GM12872 (cell line): ENCODE measurements around the gene LCN10.

ENCODE experiments used
- CTCF ChIP-seq: IDR thresholded peaks from 3 replicates; pipeline ENCODE4 v1.5.1; 2011; ENCODE audit warnings: low read depth, mild to moderate bottlenecking, low read length, moderate library complexity; ENCODE audit not compliant: insufficient read depth

LCN10 gene

GRCh38 chr9:136753371-136754058 is 10.8 kb upstream of the LCN10 start:
- TF ChIP-seq CTCF, result no peak

- no peak for TF ChIP-seq CTCF
Measured at GRCh38 chr9:136751814-136752213, 9.1 kb upstream of the LCN10 start.

GRCh38 chr9:136751244-136751643 is 8.5 kb upstream of the LCN10 start:
- TF ChIP-seq CTCF, result no peak

- no peak for TF ChIP-seq CTCF
Measured at GRCh38 chr9:136750526-136750925, 7.8 kb upstream of the LCN10 start.

GRCh38 chr9:136748666-136749611 is 6.2 kb upstream of the LCN10 start:
- no peak for TF ChIP-seq CTCF

GRCh38 chr9:136748201-136748600 is 5.5 kb upstream of the LCN10 start, which contains the start of gene LCN6:
LCN6 (minus strand) TSS chr9:136748525; CDS start chr9:136748483, 42 bp downstream.
- no peak for TF ChIP-seq CTCF
